HepG2 (cell line): Measurements from ENCODE around the gene LIFR. TPM values are rescaled to one million over a fixed set of nuclear protein-coding genes. Genes with fewer than 3 reads are reported as not detected.

Experiments
- CEBPB ChIP-seq: IDR thresholded peaks from 2 replicates; pipeline ENCODE4 v1.6.1; 2011; ENCODE audit warnings: low read depth, low read length, improper control_type of control experiment, borderline replicate concordance
- CHD4 ChIP-seq: fragments of 200-600 bp; sonication (generic); IDR thresholded peaks from 2 replicates; pipeline ENCODE4 v1.7.0; 2017; ENCODE audit warnings: mild to moderate bottlenecking, low read length, borderline replicate concordance
- DRAP1 ChIP-seq: IDR thresholded peaks from 2 replicates; pipeline ENCODE4 v1.6.1; 2016; ENCODE audit warnings: missing genetic modification reagents, missing compliant biosample characterization
- DZIP1 ChIP-seq: sonication (generic); formaldehyde crosslinking; IDR thresholded peaks from 2 replicates; pipeline ENCODE4 v1.5.0; 2020; ENCODE audit warnings: mild to moderate bottlenecking, missing genetic modification reagents
- FOXA3 ChIP-seq: IDR thresholded peaks from 2 replicates; pipeline ENCODE4 v1.6.1; 2016; ENCODE audit warnings: missing genetic modification reagents, missing compliant biosample characterization
- FOXP1 ChIP-seq, 2 experiments: fragments of 450-650 bp in 1 of 2; IDR thresholded peaks; 2 replicates each; pipeline ENCODE4 v1.6.1; 2017 to 2018; ENCODE audit warnings: antibody characterized with exemption in 1 of 2
- HDAC2 ChIP-seq: sonication (generic); formaldehyde crosslinking; IDR thresholded peaks from 2 replicates; pipeline ENCODE4 v1.4.0; 2020; ENCODE audit warnings: missing genetic modification reagents
- IRF2 ChIP-seq: IDR thresholded peaks from 2 replicates; pipeline ENCODE4 v1.6.1; 2018; ENCODE audit warnings: missing genetic modification reagents, missing compliant biosample characterization
- SALL1 ChIP-seq: sonication (generic); formaldehyde crosslinking; IDR thresholded peaks from 2 replicates; pipeline ENCODE4 v1.8.0; 2022; ENCODE audit warnings: mild to moderate bottlenecking, missing genetic modification reagents
- SALL2 ChIP-seq: sonication (generic); formaldehyde crosslinking; IDR thresholded peaks from 2 replicates; pipeline ENCODE4 v1.8.1; 2023; ENCODE audit warnings: mild to moderate bottlenecking, missing genetic modification reagents, inconsistent platforms
- SMAD3 ChIP-seq: sonication (generic); formaldehyde crosslinking; IDR thresholded peaks from 2 replicates; pipeline ENCODE4 v1.4.0; 2020; ENCODE audit warnings: missing genetic modification reagents
- TARDBP ChIP-seq: sonication (generic); formaldehyde crosslinking; IDR thresholded peaks from 2 replicates; pipeline ENCODE4 v1.8.0; 2022; ENCODE audit warnings: mild to moderate bottlenecking, missing genetic modification reagents
- TBX2 ChIP-seq: sonication (generic); formaldehyde crosslinking; IDR thresholded peaks from 2 replicates; pipeline ENCODE4 v1.5.0; 2020; ENCODE audit warnings: missing genetic modification reagents, mild to moderate bottlenecking, borderline replicate concordance
- YY1 ChIP-seq: IDR thresholded peaks from 2 replicates; pipeline ENCODE4 v1.6.1; 2011; ENCODE audit warnings: low read length, low read depth, moderate library complexity, mild to moderate bottlenecking; ENCODE audit not compliant: insufficient read depth, insufficient replicate concordance
- ZBED4 ChIP-seq: sonication (generic); formaldehyde crosslinking; IDR thresholded peaks from 2 replicates; pipeline ENCODE4 v1.4.0; 2020; ENCODE audit warnings: missing genetic modification reagents, borderline replicate concordance
- ZBTB25 ChIP-seq: IDR thresholded peaks from 2 replicates; pipeline ENCODE4 v1.6.1; 2018; ENCODE audit warnings: missing genetic modification reagents
- ZMAT3 ChIP-seq: sonication (generic); formaldehyde crosslinking; conservative IDR thresholded peaks from 2 replicates; pipeline ENCODE4 v1.7.0; 2021; ENCODE audit warnings: missing genetic modification reagents
- ZNF331 ChIP-seq: sonication (generic); formaldehyde crosslinking; IDR thresholded peaks from 2 replicates; pipeline ENCODE4 v1.4.0; 2020; ENCODE audit warnings: missing genetic modification reagents
- ZNF33B ChIP-seq: sonication (generic); formaldehyde crosslinking; IDR thresholded peaks from 2 replicates; pipeline ENCODE4 v1.5.1; 2020; ENCODE audit warnings: mild to moderate bottlenecking, missing genetic modification reagents
- ZNF501 ChIP-seq: sonication (generic); formaldehyde crosslinking; IDR thresholded peaks from 2 replicates; pipeline ENCODE4 v1.5.1; 2020; ENCODE audit warnings: mild to moderate bottlenecking, moderate library complexity, missing genetic modification reagents
- ZNF563 ChIP-seq: sonication (generic); formaldehyde crosslinking; IDR thresholded peaks from 2 replicates; pipeline ENCODE4 v1.8.0; 2022; ENCODE audit warnings: mild to moderate bottlenecking, moderate library complexity, missing genetic modification reagents
- ZNF619 ChIP-seq: sonication (generic); formaldehyde crosslinking; IDR thresholded peaks from 2 replicates; pipeline ENCODE4 v1.4.0; 2020; ENCODE audit warnings: mild to moderate bottlenecking, missing genetic modification reagents
- polyA plus RNA-seq, 8 experiments: library from polyadenylated mRNA; depleted of rRNA in 3 of 8; stranded (reverse) in 7 of 8; unstranded in 1 of 8; fragments of >200 nt; fragmentation: Illumina TruSeq in 4 of 8; extraction: Trizol in 4 of 8; gene quantifications; 2 replicates each; pipeline versions ENCODE4 v1.2.1 to v1.2.3, GENCODE V29; 2011 to 2016; ENCODE audit warnings: low read depth in 4 of 8, missing spikeins in 1 of 8, mixed read lengths in 1 of 8; ENCODE audit not compliant: insufficient read depth in 1 of 8
- total RNA-seq, 5 experiments: library from RNA; depleted of rRNA; stranded (reverse); fragments of >200 nt; fragmentation: Illumina TruSeq; extraction: Trizol; gene quantifications; 2 replicates each; pipeline ENCODE4 v1.2.3, GENCODE V29; 2016; ENCODE audit warnings: low read depth in 1 of 5

Gene LIFR
- total and polyA plus RNA-seq, 2 of the 13 experiments (the other 11 are each of a cell fraction or from before 2014, with no cell fraction given) = 6.3 to 25.2 TPM

GRCh38 chr5:38441453-38442246, 114.8 kb downstream of the LIFR start (continued):
- TF ChIP-seq ZNF331 (CRISPR knock-in tag) (peak; percentile 54; the same call in 1 of the 2 replicates), YY1 (peak; percentile 18), IRF2 (0 out of 2 replicates have a peak, but pooled peaks have one; percentile 50), ZNF33B (CRISPR knock-in tag) (no peak), ZBTB25 (CRISPR knock-in tag) (0 out of 2 replicates have a peak, but pooled peaks have one; percentile 19), DZIP1 (CRISPR knock-in tag) (no peak), FOXA3 (CRISPR knock-in tag) (peak; percentile 49), SALL2 (0 out of 2 replicates have a peak, but pooled peaks have one; percentile 26), ZMAT3 (CRISPR knock-in tag) (0 out of 2 replicates have a peak, but pooled peaks have one; percentile 22), ZBED4 (CRISPR knock-in tag) (no peak), TARDBP (peak; percentile 69; the same call in 1 of the 2 replicates), FOXP1 (IDR thresholded peaks at IDR 0.05) (no peak), FOXP1 (CRISPR knock-in tag; IDR thresholded peaks at IDR 0.05) (no peak), CEBPB (no peak), DRAP1 (CRISPR knock-in tag) (peak; percentile 61; the same call in 1 of the 2 replicates), HDAC2 (CRISPR knock-in tag) (0 out of 2 replicates have a peak, but pooled peaks have one; percentile 16), CHD4 (no peak), ZNF619 (CRISPR knock-in tag) (peak; percentile 55; the same call in 1 of the 2 replicates), ZNF501 (CRISPR knock-in tag) (0 out of 2 replicates have a peak, but pooled peaks have one; percentile 25), SALL1 (CRISPR knock-in tag) (peak; percentile 57; the same call in 1 of the 2 replicates), SMAD3 (CRISPR knock-in tag) (peak; percentile 36; the same call in 1 of the 2 replicates), TBX2 (no peak), ZNF563 (no peak)
